Nasal cavity respiratory epithelium epithelial cell of viscerocranial mucosa (primary cell): Measurements from ENCODE around the gene IRAK1. TPM values are rescaled to one million over a fixed set of nuclear protein-coding genes. Genes with fewer than 3 reads are reported as not detected.

ENCODE experiments used
- total RNA-seq: library from RNA; depleted of rRNA; stranded (reverse); fragments of >200 nt; gene quantifications from 2 replicates; pipeline ENCODE4 v1.2.3, GENCODE V29; 2014

IRAK1 gene
- 127 and 144 TPM in 2 replicates for total RNA-seq

GRCh38 chrX:154019633-154020528 lies at the start of gene IRAK1:
Gene IRAK1 (minus strand): TSS chrX:154019902. CDS start chrX:154019812, 90 bp downstream.

GRCh38 chrX:153972368-153973126 lies 47.2 kb downstream of the IRAK1 start, which contains the start of gene TMEM187:
Gene TMEM187 (plus strand): TSS chrX:153972754. CDS start chrX:153982063, 9,309 bp downstream.

GRCh38 chrX:153971450-153972367 lies 48.0 kb downstream of the IRAK1 start, which contains the start of gene HCFC1:
Gene HCFC1 (minus strand): TSS chrX:153971818. CDS start chrX:153970840, 978 bp downstream.

Other genes with a start within 250 kb of the IRAK1 start
- under 0.01 and 0.14 TPM in 2 replicates for gene SRPK3, start 238.9 kb downstream of the IRAK1 start, total RNA-seq
- gene IDH3G, start 225.5 kb downstream of the IRAK1 start, total RNA-seq, result 22.9 and 38.8 TPM in 2 replicates
- gene SSR4, start 225.2 kb downstream of the IRAK1 start, total RNA-seq, result 71.8 and 132 TPM in 2 replicates
- 0.36 TPM in 1 of 2 replicates, not detected in the other for gene PDZD4, start 189.4 kb downstream of the IRAK1 start, total RNA-seq
- gene L1CAM, start 133.7 kb downstream of the IRAK1 start, total RNA-seq, result 2.1 and 6.3 TPM in 2 replicates
- gene AVPR2, start 115.2 kb downstream of the IRAK1 start, total RNA-seq, result not detected in 2 replicates
- gene ARHGAP4, start 93.6 kb downstream of the IRAK1 start, total RNA-seq, result 0.68 and 1.4 TPM in 2 replicates
- 51.6 and 54.3 TPM in 2 replicates for gene NAA10, start 84.9 kb downstream of the IRAK1 start, total RNA-seq
- gene RENBP, start 75.3 kb downstream of the IRAK1 start, total RNA-seq, result 1.0 and 3.6 TPM in 2 replicates
- gene HCFC1, start 48.1 kb downstream of the IRAK1 start, total RNA-seq, result 8.9 and 26.0 TPM in 2 replicates
- 5.1 and 7.5 TPM in 2 replicates for gene TMEM187, start 47.1 kb downstream of the IRAK1 start, total RNA-seq
- 18.1 and 22.6 TPM in 2 replicates for gene MECP2, start 77.8 kb upstream of the IRAK1 start, total RNA-seq
- gene OPN1LW, start 124.3 kb upstream of the IRAK1 start, total RNA-seq, result not detected in 2 replicates
- gene OPN1MW, start 162.7 kb upstream of the IRAK1 start, total RNA-seq, result not detected in 2 replicates
- not detected in 2 replicates for gene OPN1MW2, start 199.9 kb upstream of the IRAK1 start, total RNA-seq
- gene OPN1MW3, start 237.7 kb upstream of the IRAK1 start, total RNA-seq, result not detected in 2 replicates